Panc1 (cell line): ENCODE results near the gene KBTBD6. TPM values are rescaled to one million over a fixed set of nuclear protein-coding genes. Genes with fewer than 3 reads are reported as not detected.

Experiments used
- ATAC-seq: fragments of 200-7000 bp; cut with Tn5 transposase; 2 replicates; pipeline ENCODE4 v1.9.1; 2020; ENCODE audit warnings: mild to moderate bottlenecking, moderate library complexity
- BruUV-seq: library from RNA; stranded (reverse); fragments of 400-500 nt; replicated peaks from 2 replicates; lab custom pipeline; 2021; lab: Mats Ljungman, UMichigan
- CTCF ChIA-PET: fragments of 300-600 bp; sonication (Branson Sonifier 250); formaldehyde crosslinking; loops from one replicate; lab custom pipeline; 2022; ENCODE audit warnings: antibody characterized with exemption; lab: Charles Lee
- POLR2A ChIA-PET: fragments of 300-600 bp; sonication (Branson Sonifier 250); formaldehyde crosslinking; loops from one replicate; lab custom pipeline; 2022; ENCODE audit warnings: antibody characterized with exemption; lab: Charles Lee
- DNase-seq: peaks from one replicate; pipeline ENCODE4 v3.0.0-alpha.2; 2010; ENCODE audit warnings: low read depth, low spot score
- H3K27ac ChIP-seq: 2 replicates; pipeline ENCODE4 v1.5.1; 2011; ENCODE audit warnings: mild to moderate bottlenecking, low read length, inconsistent platforms
- H3K27me3 ChIP-seq: fragments of 200-500 bp; sonication (Bioruptor generic); 2 replicates; pipeline ENCODE4 v1.6.0; 2014; ENCODE audit warnings: low read length, inconsistent platforms; ENCODE audit not compliant: control insufficient read depth, insufficient read depth
- H3K36me3 ChIP-seq: fragments of 200-500 bp; sonication (Bioruptor generic); 2 replicates; pipeline ENCODE4 v1.5.1; 2014; ENCODE audit warnings: inconsistent platforms, mild to moderate bottlenecking, low read length, moderate library complexity; ENCODE audit not compliant: control insufficient read depth, insufficient read depth
- H3K4me1 ChIP-seq: 2 replicates; pipeline ENCODE4 v1.5.1; 2011; ENCODE audit warnings: inconsistent platforms, mild to moderate bottlenecking, low read length, moderate library complexity; ENCODE audit not compliant: control insufficient read depth, insufficient read depth
- H3K4me3 ChIP-seq, 2 experiments: 2 replicates each; pipeline ENCODE4 v1.5.1; 2011 to 2012; ENCODE audit warnings: low read depth in 2 of 2, low read length in 2 of 2, mild to moderate bottlenecking in 2 of 2, inconsistent platforms in 1 of 2, moderate library complexity in 1 of 2
- H3K9me3 ChIP-seq: fragments of 200-500 bp; sonication (Bioruptor generic); 2 replicates; pipeline ENCODE4 v1.5.1; 2014; ENCODE audit warnings: low read depth, mild to moderate bottlenecking, inconsistent platforms, low read length, moderate library complexity; ENCODE audit not compliant: control insufficient read depth, insufficient read depth
- POLR2AphosphoS5 ChIP-seq: IDR thresholded peaks from 2 replicates; pipeline ENCODE4 v1.6.1; 2012; ENCODE audit warnings: mild to moderate bottlenecking, low read depth, low read length, moderate library complexity
- SIN3A ChIP-seq: IDR thresholded peaks from 2 replicates; pipeline ENCODE4 v1.6.1; 2012; ENCODE audit warnings: low read depth, mild to moderate bottlenecking, low read length, moderate library complexity, borderline replicate concordance; ENCODE audit not compliant: insufficient read depth
- TCF7L2 ChIP-seq: IDR thresholded peaks from 2 replicates; pipeline ENCODE4 v1.6.1; 2011; ENCODE audit warnings: mild to moderate bottlenecking, low read depth, low read length, inconsistent platforms
- in situ Hi-C: cut with HindIII; loops from 2 replicates; pipeline ENCODE4 v1.10.0; 2016; ENCODE audit warnings: low sequenced_read_pairs, low pct_unique_long_range_greater_than_20kb
- intact Hi-C: fragments of 100-400 bp; cut with micrococcal nuclease; formaldehyde crosslinking; loops from one replicate; pipeline ENCODE4 v1.10.0; 2022; ENCODE audit not compliant: unreplicated experiment
- total RNA-seq: library from RNA; stranded (reverse); gene quantifications from one replicate; pipeline ENCODE4 v1.2.1, GENCODE V29; 2021; ENCODE audit not compliant: unreplicated experiment
- TF ChIP-seq, protein P1 (sequence below), 2 experiments: IDR thresholded peaks; 2 replicates each; pipeline ENCODE4 v1.6.1; 2011 to 2012; ENCODE audit warnings: low read depth in 2 of 2, control low read depth in 1 of 2, low read length in 1 of 2, mild to moderate bottlenecking in 1 of 2, moderate library complexity in 1 of 2; ENCODE audit not compliant: insufficient read depth in 1 of 2
- TF ChIP-seq, protein P2 (sequence below): fragments of 450-650 bp; IDR thresholded peaks from 2 replicates; pipeline ENCODE4 v1.5.1; 2017; ENCODE audit warnings: mild to moderate bottlenecking

The KBTBD6 gene
- total RNA-seq, 1 experiment from 2014 or later, result 7.9 TPM

DNA sequence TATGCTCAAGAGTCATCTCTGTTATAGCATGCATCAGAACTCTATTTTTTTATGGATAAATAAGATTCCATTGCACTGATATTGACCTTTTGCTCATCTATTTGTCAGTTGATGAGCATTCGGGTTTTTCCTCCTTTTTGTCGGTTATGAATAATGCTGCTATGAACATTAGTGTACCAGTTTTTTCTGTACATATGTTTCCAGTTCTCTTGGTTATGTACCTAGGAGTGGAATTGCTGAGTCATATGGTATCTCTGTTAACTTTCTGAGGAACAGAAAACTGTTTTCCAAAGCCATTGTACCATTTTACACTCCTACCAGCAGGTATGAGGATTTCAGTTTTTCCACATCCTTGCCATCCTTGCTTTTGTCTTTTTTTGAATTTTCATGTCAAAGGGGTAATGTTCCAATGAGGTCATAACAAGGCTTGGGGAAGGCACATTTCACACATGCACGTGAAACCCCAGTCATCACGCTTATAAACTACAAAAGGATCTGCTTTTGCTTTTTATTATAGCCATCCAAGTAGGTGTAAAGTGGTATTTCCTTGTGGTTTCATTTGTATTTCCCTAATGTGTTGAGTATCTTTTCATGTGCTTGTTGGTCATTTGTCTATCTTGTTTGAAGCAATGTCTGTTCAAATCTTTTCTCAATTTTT, 47.1 kb upstream of the KBTBD6 start:
- Histone ChIP-seq H3K27me3 (no peaks in the 10 kb centered on the region), H3K9me3 (no peaks in the 10 kb centered on the region; the same call in 1 of the 2 replicates), H3K4me1 (no peaks in the 10 kb centered on the region), H3K27ac (no peak overlapping the region), H3K36me3 (no peaks in the 10 kb centered on the region), H3K4me3 (no peak overlapping the region)
- POLR2A ChIA-PET, result interaction anchor here (0.5 kb wide), 1 partner anchor 166 kb away, joined by 3 read pairs; no protein-coding TSS in a partner anchor
- DNase-seq, result no peak
- CTCF ChIA-PET, result no interaction called here
- BruUV-seq, result no TSS peak
- ATAC-seq, result no peak
- TF ChIP-seq, protein P1, sequence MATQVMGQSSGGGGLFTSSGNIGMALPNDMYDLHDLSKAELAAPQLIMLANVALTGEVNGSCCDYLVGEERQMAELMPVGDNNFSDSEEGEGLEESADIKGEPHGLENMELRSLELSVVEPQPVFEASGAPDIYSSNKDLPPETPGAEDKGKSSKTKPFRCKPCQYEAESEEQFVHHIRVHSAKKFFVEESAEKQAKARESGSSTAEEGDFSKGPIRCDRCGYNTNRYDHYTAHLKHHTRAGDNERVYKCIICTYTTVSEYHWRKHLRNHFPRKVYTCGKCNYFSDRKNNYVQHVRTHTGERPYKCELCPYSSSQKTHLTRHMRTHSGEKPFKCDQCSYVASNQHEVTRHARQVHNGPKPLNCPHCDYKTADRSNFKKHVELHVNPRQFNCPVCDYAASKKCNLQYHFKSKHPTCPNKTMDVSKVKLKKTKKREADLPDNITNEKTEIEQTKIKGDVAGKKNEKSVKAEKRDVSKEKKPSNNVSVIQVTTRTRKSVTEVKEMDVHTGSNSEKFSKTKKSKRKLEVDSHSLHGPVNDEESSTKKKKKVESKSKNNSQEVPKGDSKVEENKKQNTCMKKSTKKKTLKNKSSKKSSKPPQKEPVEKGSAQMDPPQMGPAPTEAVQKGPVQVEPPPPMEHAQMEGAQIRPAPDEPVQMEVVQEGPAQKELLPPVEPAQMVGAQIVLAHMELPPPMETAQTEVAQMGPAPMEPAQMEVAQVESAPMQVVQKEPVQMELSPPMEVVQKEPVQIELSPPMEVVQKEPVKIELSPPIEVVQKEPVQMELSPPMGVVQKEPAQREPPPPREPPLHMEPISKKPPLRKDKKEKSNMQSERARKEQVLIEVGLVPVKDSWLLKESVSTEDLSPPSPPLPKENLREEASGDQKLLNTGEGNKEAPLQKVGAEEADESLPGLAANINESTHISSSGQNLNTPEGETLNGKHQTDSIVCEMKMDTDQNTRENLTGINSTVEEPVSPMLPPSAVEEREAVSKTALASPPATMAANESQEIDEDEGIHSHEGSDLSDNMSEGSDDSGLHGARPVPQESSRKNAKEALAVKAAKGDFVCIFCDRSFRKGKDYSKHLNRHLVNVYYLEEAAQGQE (IDR thresholded peaks at IDR 0.05; ENCODE audit: insufficient read depth in 1 of 2, low read depth in 2 of 2, low read length in 1 of 2), result no peak
- TF ChIP-seq SIN3A (no peak), POLR2AphosphoS5 (no peak), TCF7L2 (no peak)
- TF ChIP-seq, protein P2, sequence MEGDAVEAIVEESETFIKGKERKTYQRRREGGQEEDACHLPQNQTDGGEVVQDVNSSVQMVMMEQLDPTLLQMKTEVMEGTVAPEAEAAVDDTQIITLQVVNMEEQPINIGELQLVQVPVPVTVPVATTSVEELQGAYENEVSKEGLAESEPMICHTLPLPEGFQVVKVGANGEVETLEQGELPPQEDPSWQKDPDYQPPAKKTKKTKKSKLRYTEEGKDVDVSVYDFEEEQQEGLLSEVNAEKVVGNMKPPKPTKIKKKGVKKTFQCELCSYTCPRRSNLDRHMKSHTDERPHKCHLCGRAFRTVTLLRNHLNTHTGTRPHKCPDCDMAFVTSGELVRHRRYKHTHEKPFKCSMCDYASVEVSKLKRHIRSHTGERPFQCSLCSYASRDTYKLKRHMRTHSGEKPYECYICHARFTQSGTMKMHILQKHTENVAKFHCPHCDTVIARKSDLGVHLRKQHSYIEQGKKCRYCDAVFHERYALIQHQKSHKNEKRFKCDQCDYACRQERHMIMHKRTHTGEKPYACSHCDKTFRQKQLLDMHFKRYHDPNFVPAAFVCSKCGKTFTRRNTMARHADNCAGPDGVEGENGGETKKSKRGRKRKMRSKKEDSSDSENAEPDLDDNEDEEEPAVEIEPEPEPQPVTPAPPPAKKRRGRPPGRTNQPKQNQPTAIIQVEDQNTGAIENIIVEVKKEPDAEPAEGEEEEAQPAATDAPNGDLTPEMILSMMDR, result no peak
- in situ Hi-C loops, result no loop called here
- intact Hi-C loops, result no loop called here

DNA sequence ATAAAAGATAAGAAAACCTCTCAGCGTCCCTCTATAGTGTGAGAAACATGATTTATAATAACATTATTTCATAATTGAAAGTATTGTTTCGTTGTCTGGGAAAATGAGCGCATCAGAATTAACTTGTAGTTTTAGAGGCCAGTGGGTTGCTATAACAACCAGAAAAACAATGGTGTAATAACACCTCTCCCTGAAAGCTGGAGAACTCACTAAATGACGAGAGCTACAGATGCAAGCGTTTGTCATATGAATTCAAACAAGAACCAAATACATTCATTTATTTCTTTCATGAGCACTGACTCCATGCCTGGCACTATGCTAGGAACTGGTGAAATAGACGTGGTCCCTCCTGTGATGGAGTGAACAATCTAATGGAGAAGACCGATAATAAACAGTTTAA, 45.4 kb upstream of the KBTBD6 start:
- Histone ChIP-seq H3K4me1 (no peaks in the 10 kb centered on the region), H3K4me3 (no peak overlapping the region), H3K9me3 (no peaks in the 10 kb centered on the region; the same call in 1 of the 2 replicates), H3K36me3 (no peaks in the 10 kb centered on the region), H3K27me3 (no peaks in the 10 kb centered on the region), H3K27ac (no peak overlapping the region)
- CTCF ChIA-PET, result no interaction called here
- DNase-seq (no peak), ATAC-seq (no peak)
- POLR2A ChIA-PET, result no interaction called here
- in situ Hi-C loops (no loop called here), intact Hi-C loops (no loop called here)
- no peak for TF ChIP-seq TCF7L2
- TF ChIP-seq, protein P1 (IDR thresholded peaks at IDR 0.05; ENCODE audit: insufficient read depth in 1 of 2, low read depth in 2 of 2, low read length in 1 of 2), result no peak
- no peak for TF ChIP-seq POLR2AphosphoS5
- no peak for TF ChIP-seq SIN3A
- TF ChIP-seq, protein P2, result no peak
- no TSS peak for BruUV-seq
